ENCODE results near the gene SORT1. TPM values are rescaled to one million over a fixed set of nuclear protein-coding genes. Genes with fewer than 3 reads are reported as not detected.

SORT1 gene
- total RNA-seq, 4 donors from 2014 or later: 37.0 to 69.6 (median 44.7) TPM

DNA sequence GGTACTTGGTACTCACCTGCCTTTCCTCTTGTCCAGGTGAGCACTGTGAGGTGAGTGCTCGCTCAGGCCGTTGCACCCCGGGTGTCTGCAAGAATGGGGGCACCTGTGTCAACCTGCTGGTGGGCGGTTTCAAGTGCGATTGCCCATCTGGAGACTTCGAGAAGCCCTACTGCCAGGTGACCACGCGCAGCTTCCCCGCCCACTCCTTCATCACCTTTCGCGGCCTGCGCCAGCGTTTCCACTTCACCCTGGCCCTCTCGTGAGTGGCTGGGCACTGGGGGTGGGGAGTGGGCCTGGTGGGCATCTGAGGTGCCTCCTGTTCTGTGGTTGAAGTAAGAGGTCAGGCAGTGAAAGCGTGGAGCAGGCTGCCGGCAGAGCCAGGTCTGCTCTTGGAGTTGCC lies 136.7 kb downstream of the SORT1 start:
- intact Hi-C loops (cut with DNase I): no loop called here
- Histone ChIP-seq H3K36me3 (peaks cover 4 to 63% (median 4%) of the 10 kb centered on the region in 3 donors), H3K4me3 (no peak overlapping the region), H3K27ac (no peak overlapping the region), H3K27me3 (no peaks in the 10 kb centered on the region), H3K4me1 (peaks cover 17 to 68% (median 17%) of the 10 kb centered on the region in 3 donors), H3K9me3 (no peaks in the 10 kb centered on the region)
- no peak for DNase-seq
- WGBS, 2 donors: 79 to 100% methylated on average over 1 to 11 of the region's 16 CpGs
- TF ChIP-seq POLR2A (IDR thresholded peaks at IDR 0.05): no peak
- TF ChIP-seq, protein P1, sequence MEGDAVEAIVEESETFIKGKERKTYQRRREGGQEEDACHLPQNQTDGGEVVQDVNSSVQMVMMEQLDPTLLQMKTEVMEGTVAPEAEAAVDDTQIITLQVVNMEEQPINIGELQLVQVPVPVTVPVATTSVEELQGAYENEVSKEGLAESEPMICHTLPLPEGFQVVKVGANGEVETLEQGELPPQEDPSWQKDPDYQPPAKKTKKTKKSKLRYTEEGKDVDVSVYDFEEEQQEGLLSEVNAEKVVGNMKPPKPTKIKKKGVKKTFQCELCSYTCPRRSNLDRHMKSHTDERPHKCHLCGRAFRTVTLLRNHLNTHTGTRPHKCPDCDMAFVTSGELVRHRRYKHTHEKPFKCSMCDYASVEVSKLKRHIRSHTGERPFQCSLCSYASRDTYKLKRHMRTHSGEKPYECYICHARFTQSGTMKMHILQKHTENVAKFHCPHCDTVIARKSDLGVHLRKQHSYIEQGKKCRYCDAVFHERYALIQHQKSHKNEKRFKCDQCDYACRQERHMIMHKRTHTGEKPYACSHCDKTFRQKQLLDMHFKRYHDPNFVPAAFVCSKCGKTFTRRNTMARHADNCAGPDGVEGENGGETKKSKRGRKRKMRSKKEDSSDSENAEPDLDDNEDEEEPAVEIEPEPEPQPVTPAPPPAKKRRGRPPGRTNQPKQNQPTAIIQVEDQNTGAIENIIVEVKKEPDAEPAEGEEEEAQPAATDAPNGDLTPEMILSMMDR (IDR thresholded peaks at IDR 0.05): no peak

DNA sequence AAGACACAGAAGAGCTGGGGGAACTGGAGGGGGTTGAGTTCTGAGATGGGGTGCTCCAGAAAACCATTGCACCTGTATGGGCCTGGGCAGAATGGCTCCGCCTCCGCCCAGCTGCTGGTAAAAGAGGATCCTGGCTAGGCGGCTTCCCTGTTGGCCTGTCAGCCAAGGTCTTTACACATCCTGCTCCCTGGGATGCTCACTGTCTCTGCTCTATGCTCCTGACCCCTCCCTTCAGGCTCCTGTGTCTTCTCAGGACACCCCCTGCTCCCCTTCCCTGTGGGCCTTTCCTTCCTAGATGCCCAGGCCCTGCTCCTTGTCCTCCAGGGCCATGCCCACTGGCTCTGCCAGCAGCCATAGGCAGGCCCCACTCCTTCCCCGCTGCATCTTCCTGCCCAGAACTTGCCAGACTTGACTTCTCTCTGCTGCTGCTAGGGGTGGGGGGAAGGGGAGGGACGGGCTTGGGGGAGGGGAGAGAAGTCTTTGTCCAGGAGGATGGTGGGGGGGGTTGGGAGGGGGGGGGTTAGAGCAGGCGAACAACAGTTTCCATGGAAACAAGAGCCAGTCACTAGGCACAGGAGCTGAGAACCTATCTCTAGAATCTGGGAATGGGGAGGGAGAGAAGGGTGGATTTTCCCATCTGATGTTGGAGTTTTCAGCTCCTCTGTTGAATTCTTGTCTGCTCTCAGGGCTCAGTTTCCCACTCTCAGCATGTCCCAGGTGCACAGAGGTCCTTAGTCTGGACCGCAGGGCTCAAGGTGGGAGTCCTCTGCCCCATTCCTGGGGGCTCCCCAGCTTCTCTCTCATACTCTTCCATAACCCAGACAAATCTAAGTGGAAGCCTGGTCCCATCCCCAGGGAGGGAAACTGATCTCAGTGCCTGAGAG lies 137.8 kb downstream of the SORT1 start:
- intact Hi-C loops (cut with DNase I): loop anchor here (10.0 kb wide), 1 partner anchor 55 kb away; no protein-coding TSS in a partner anchor
- WGBS, 2 donors: 69 to 74% methylated on average over 3 to 4 of the region's 7 CpGs
- Histone ChIP-seq H3K4me3 (no peak overlapping the region), H3K36me3 (peaks cover 0 to 52% (median 4%) of the 10 kb centered on the region in 3 donors), H3K27ac (peak overlapping the region in 1 of 4 donors; percentile 13), H3K9me3 (no peaks in the 10 kb centered on the region), H3K4me1 (peaks cover 26 to 79% (median 27%) of the 10 kb centered on the region in 3 donors), H3K27me3 (no peaks in the 10 kb centered on the region)
- no peak for DNase-seq
- TF ChIP-seq, protein P1 (IDR thresholded peaks at IDR 0.05): no peak
- no peak for TF ChIP-seq POLR2A (IDR thresholded peaks at IDR 0.05)

Other genes starting within 250 kb of the SORT1 start
- 100 to 1,000 TPM in 3 of 4 donors, 10 to 100 TPM in 1; 85.8 to 150 (median 134) TPM for gene SARS1, start 184.0 kb downstream of the SORT1 start, total RNA-seq
- gene CELSR2, start 148.4 kb downstream of the SORT1 start, total RNA-seq: 10 to 100 TPM; 23.4 to 57.2 (median 39.9) TPM
- gene PSRC1, start 114.8 kb downstream of the SORT1 start, total RNA-seq: 10 to 100 TPM in 1 of 4 donors, 1 to 10 TPM in 3; 2.3 to 13.1 (median 8.7) TPM
- not detected for gene MYBPHL, start 90.9 kb downstream of the SORT1 start, total RNA-seq
- 10 to 100 TPM; 31.5 to 57.7 (median 46.8) TPM for gene PSMA5, start 28.5 kb upstream of the SORT1 start, total RNA-seq
- gene SYPL2, start 68.6 kb upstream of the SORT1 start, total RNA-seq: under 1 TPM in 3 of 4 donors, not detected in 1; 0.15 to 0.79 (median 0.19) TPM
- gene ATXN7L2, start 86.0 kb upstream of the SORT1 start, total RNA-seq: 1 to 10 TPM; 2.1 to 5.9 (median 3.8) TPM
- gene CYB561D1, start 96.2 kb upstream of the SORT1 start, total RNA-seq: 10 to 100 TPM in 1 of 4 donors, 1 to 10 TPM in 3; 3.1 to 12.7 (median 7.3) TPM
- 1 to 10 TPM in 2 of 4 donors, under 1 TPM in 2; 0.45 to 2.7 (median 1.8) TPM for gene AMIGO1, start 111.8 kb upstream of the SORT1 start, total RNA-seq
- gene GPR61, start 142.0 kb upstream of the SORT1 start, total RNA-seq: not detected
- 10 to 100 TPM in 3 of 4 donors, 1 to 10 TPM in 1; 8.2 to 15.1 (median 11.6) TPM for gene GNAI3, start 150.7 kb upstream of the SORT1 start, total RNA-seq
- not detected for gene GNAT2, start 221.7 kb upstream of the SORT1 start, total RNA-seq
- 10 to 100 TPM; 18.5 to 51.5 (median 24.4) TPM for gene AMPD2, start 221.9 kb upstream of the SORT1 start, total RNA-seq